Hematopoietic multipotent progenitor cell treated with erythropoietin and hydrocortisone succinate and interleukin-3 and kit ligand, for 4 days (in vitro differentiated cells): Measurements from ENCODE around the gene KANK4.
"Not testable (repeated sequence)": the region's sequence is repeated elsewhere in the genome, so short reads cannot be mapped to it uniquely, and the experiment has no call there.

Experiments
- DNase-seq: peaks from one replicate; pipeline ENCODE4 v3.0.0-alpha.2; 2015

The KANK4 gene

GRCh38 chr1:62234688-62235087 lies 84.5 kb downstream of the KANK4 start:
- no peak for DNase-seq

GRCh38 chr1:62233926-62234450 lies 85.2 kb downstream of the KANK4 start:
- no peak for DNase-seq

- no peak for DNase-seq
Observed at GRCh38 chr1:62232871-62233278, 86.4 kb downstream of the KANK4 start.

- DNase-seq = no peak
Observed at GRCh38 chr1:62230718-62231117, 88.5 kb downstream of the KANK4 start.

GRCh38 chr1:62229932-62230331 lies 89.3 kb downstream of the KANK4 start:
- no peak for DNase-seq

- no peak for DNase-seq
Observed at GRCh38 chr1:62229468-62229867, 89.8 kb downstream of the KANK4 start.

GRCh38 chr1:62228883-62229187 lies 90.4 kb downstream of the KANK4 start:
- DNase-seq = no peak

GRCh38 chr1:62228136-62228882 lies 90.9 kb downstream of the KANK4 start:
- DNase-seq = no peak

- no peak for DNase-seq
Observed at GRCh38 chr1:62227496-62227895, 91.7 kb downstream of the KANK4 start.

GRCh38 chr1:62224182-62224581 lies 95.1 kb downstream of the KANK4 start:
- DNase-seq = no peak

GRCh38 chr1:62222321-62222720 lies 96.9 kb downstream of the KANK4 start:
- DNase-seq = no peak

GRCh38 chr1:62221171-62221570 lies 98.1 kb downstream of the KANK4 start:
- no peak for DNase-seq

GRCh38 chr1:62220456-62220855 lies 98.8 kb downstream of the KANK4 start:
- DNase-seq = not testable (repeated sequence)

GRCh38 chr1:62218604-62219003 lies 100.6 kb downstream of the KANK4 start:
- no peak for DNase-seq

GRCh38 chr1:62213075-62213914 lies 105.9 kb downstream of the KANK4 start:
- no peak for DNase-seq

GRCh38 chr1:62212411-62212810 lies 106.8 kb downstream of the KANK4 start:
- no peak for DNase-seq

GRCh38 chr1:62210960-62211359 lies 108.3 kb downstream of the KANK4 start:
- no peak for DNase-seq

- DNase-seq = no peak
Observed at GRCh38 chr1:62209931-62210595, 109.2 kb downstream of the KANK4 start.

- no peak for DNase-seq
Observed at GRCh38 chr1:62208970-62209369, 110.3 kb downstream of the KANK4 start.

- no peak for DNase-seq
Observed at GRCh38 chr1:62208087-62208486, 111.1 kb downstream of the KANK4 start.

- no peak for DNase-seq
Observed at GRCh38 chr1:62207187-62207586, 112.0 kb downstream of the KANK4 start.

- DNase-seq = no peak
Observed at GRCh38 chr1:62198781-62199125, 120.5 kb downstream of the KANK4 start.

GRCh38 chr1:62198069-62198780 lies 121.0 kb downstream of the KANK4 start:
- no peak for DNase-seq
